AG08396 (cell line): ENCODE measurements around the gene CPM.

Source experiments
- DNase-seq: peaks from one replicate; pipeline ENCODE4 v3.0.0; 2012; ENCODE audit warnings: low spot score, mixed read lengths

Gene CPM

GRCh38 chr12:68904351-68904962 lies 28.5 kb downstream of the CPM start:
- DNase-seq = no peak

- DNase-seq = no peak
These were observed 29.5 kb downstream of the CPM start for GRCh38 chr12:68903511-68903910.

GRCh38 chr12:68901551-68901950 lies 31.4 kb downstream of the CPM start:
- no peak for DNase-seq

- no peak for DNase-seq
These were observed 31.8 kb downstream of the CPM start for GRCh38 chr12:68901145-68901544.

- DNase-seq = no peak
These were observed 32.7 kb downstream of the CPM start for GRCh38 chr12:68900241-68900640.

- peak; percentile 30 for DNase-seq
These were observed 33.7 kb downstream of the CPM start for GRCh38 chr12:68899251-68899771.

GRCh38 chr12:68896881-68897540 lies 36.0 kb downstream of the CPM start:
- no peak for DNase-seq

- no peak for DNase-seq
These were observed 38.6 kb downstream of the CPM start for GRCh38 chr12:68894276-68894855.

GRCh38 chr12:68893741-68894140 lies 39.2 kb downstream of the CPM start:
- DNase-seq = no peak

GRCh38 chr12:68893201-68893600 lies 39.8 kb downstream of the CPM start:
- DNase-seq = no peak

GRCh38 chr12:68891141-68891540 lies 41.8 kb downstream of the CPM start:
- no peak for DNase-seq

- DNase-seq = no peak
These were observed 42.3 kb downstream of the CPM start for GRCh38 chr12:68890701-68891113.

- no peak for DNase-seq
These were observed 44.7 kb downstream of the CPM start for GRCh38 chr12:68888243-68888642.

GRCh38 chr12:68887641-68888040 lies 45.3 kb downstream of the CPM start:
- no peak for DNase-seq

GRCh38 chr12:68886636-68887572 lies 46.1 kb downstream of the CPM start:
- DNase-seq = no peak

GRCh38 chr12:68885381-68885780 lies 47.6 kb downstream of the CPM start:
- no peak for DNase-seq

GRCh38 chr12:68884251-68884650 lies 48.7 kb downstream of the CPM start:
- no peak for DNase-seq

GRCh38 chr12:68883151-68883550 lies 49.8 kb downstream of the CPM start:
- DNase-seq = no peak

GRCh38 chr12:68882251-68882964 lies 50.6 kb downstream of the CPM start:
- DNase-seq = no peak

- no peak for DNase-seq
These were observed 52.2 kb downstream of the CPM start for GRCh38 chr12:68880660-68881325.

- no peak for DNase-seq
These were observed 54.1 kb downstream of the CPM start for GRCh38 chr12:68878846-68879245.
